OCI-LY7 (cell line): ENCODE measurements around the gene TMEM179.

Experiments
- EZH2phosphoT487 ChIP-seq: fragments of 200-600 bp; sonication (generic); IDR thresholded peaks from 2 replicates; pipeline ENCODE4 v1.6.1; 2018; ENCODE audit warnings: low read depth, borderline replicate concordance, mild to moderate bottlenecking, mixed run types, antibody characterized with exemption, low read length, moderate library complexity, mixed read lengths
- TF ChIP-seq, protein P1 (sequence below): fragments of 200-600 bp; sonication (generic); conservative IDR thresholded peaks from 2 replicates; pipeline ENCODE4 v1.5.1; 2014; ENCODE audit warnings: mild to moderate bottlenecking, antibody characterized with exemption, low read length, moderate library complexity, mixed read lengths

GRCh38 chr14:104548802-104549535, 55.6 kb downstream of the TMEM179 start:
- TF ChIP-seq, protein P1, sequence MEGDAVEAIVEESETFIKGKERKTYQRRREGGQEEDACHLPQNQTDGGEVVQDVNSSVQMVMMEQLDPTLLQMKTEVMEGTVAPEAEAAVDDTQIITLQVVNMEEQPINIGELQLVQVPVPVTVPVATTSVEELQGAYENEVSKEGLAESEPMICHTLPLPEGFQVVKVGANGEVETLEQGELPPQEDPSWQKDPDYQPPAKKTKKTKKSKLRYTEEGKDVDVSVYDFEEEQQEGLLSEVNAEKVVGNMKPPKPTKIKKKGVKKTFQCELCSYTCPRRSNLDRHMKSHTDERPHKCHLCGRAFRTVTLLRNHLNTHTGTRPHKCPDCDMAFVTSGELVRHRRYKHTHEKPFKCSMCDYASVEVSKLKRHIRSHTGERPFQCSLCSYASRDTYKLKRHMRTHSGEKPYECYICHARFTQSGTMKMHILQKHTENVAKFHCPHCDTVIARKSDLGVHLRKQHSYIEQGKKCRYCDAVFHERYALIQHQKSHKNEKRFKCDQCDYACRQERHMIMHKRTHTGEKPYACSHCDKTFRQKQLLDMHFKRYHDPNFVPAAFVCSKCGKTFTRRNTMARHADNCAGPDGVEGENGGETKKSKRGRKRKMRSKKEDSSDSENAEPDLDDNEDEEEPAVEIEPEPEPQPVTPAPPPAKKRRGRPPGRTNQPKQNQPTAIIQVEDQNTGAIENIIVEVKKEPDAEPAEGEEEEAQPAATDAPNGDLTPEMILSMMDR = no peak
- no peak for TF ChIP-seq EZH2phosphoT487
